ENCODE data around the gene EIF4B.
"Not testable (repeated sequence)": the region's sequence is repeated elsewhere in the genome, so short reads cannot be mapped to it uniquely, and the experiment has no call there.

EIF4B gene

GRCh38 chr12:53011889-53012288 is 5.6 kb downstream of the EIF4B start:
- no peak for TF ChIP-seq CTCF (conservative IDR thresholded peaks at IDR 0.05; ENCODE audit: low read length)
- no peak for DNase-seq (ENCODE audit: low read depth)
- H3K4me3 ChIP-seq (ENCODE audit: low read length), result no peak overlapping the region

- TF ChIP-seq CTCF (conservative IDR thresholded peaks at IDR 0.05; ENCODE audit: low read length), result no peak
- no peak overlapping the region for H3K4me3 ChIP-seq (ENCODE audit: low read length)
- DNase-seq (ENCODE audit: low read depth), result no peak
Measured at GRCh38 chr12:53012928-53013327, 6.7 kb downstream of the EIF4B start.

GRCh38 chr12:53014709-53015108 is 8.5 kb downstream of the EIF4B start:
- DNase-seq (ENCODE audit: low read depth), result no peak
- TF ChIP-seq CTCF (conservative IDR thresholded peaks at IDR 0.05; ENCODE audit: low read length), result no peak
- H3K4me3 ChIP-seq (ENCODE audit: low read length), result no peak overlapping the region

- no peak overlapping the region for H3K4me3 ChIP-seq (ENCODE audit: low read length)
- no peak for DNase-seq (ENCODE audit: low read depth)
- no peak for TF ChIP-seq CTCF (conservative IDR thresholded peaks at IDR 0.05; ENCODE audit: low read length)
Measured at GRCh38 chr12:53025250-53025649, 19.0 kb downstream of the EIF4B start.

- DNase-seq (ENCODE audit: low read depth); H3K4me3 ChIP-seq (ENCODE audit: low read length): not testable (repeated sequence)
Measured at GRCh38 chr12:53027014-53027413, 20.8 kb downstream of the EIF4B start.

GRCh38 chr12:53031616-53032015 is 25.4 kb downstream of the EIF4B start:
- no peak for TF ChIP-seq CTCF (conservative IDR thresholded peaks at IDR 0.05; ENCODE audit: low read length)
- DNase-seq (ENCODE audit: low read depth), result no peak
- H3K4me3 ChIP-seq (ENCODE audit: low read length), result no peak overlapping the region

- not testable (repeated sequence) for DNase-seq (ENCODE audit: low read depth); H3K4me3 ChIP-seq (ENCODE audit: low read length)
Measured at GRCh38 chr12:53033832-53034231, 27.6 kb downstream of the EIF4B start.

- H3K4me3 ChIP-seq (ENCODE audit: low read length), result no peak overlapping the region
Measured at GRCh38 chr12:53034459-53034858, 28.2 kb downstream of the EIF4B start.

More at GRCh38 chr12:53034459-53034858, 28.2 kb downstream of the EIF4B start:
- no peak for DNase-seq (ENCODE audit: low read depth)
- no peak for TF ChIP-seq CTCF (conservative IDR thresholded peaks at IDR 0.05; ENCODE audit: low read length)
